AG09319 (cell line): ENCODE data around the gene NACAD.

ENCODE experiments used
- DNase-seq: peaks from one replicate; pipeline ENCODE4 v3.0.0-alpha.2; 2010; ENCODE audit warnings: low read depth; ENCODE audit errors: extremely low read depth
- TF ChIP-seq, protein P1 (sequence below): IDR thresholded peaks from 2 replicates; pipeline ENCODE4 v1.5.1; 2011; ENCODE audit warnings: low read depth, mild to moderate bottlenecking, inconsistent platforms, low read length, moderate library complexity

The NACAD gene

DNA sequence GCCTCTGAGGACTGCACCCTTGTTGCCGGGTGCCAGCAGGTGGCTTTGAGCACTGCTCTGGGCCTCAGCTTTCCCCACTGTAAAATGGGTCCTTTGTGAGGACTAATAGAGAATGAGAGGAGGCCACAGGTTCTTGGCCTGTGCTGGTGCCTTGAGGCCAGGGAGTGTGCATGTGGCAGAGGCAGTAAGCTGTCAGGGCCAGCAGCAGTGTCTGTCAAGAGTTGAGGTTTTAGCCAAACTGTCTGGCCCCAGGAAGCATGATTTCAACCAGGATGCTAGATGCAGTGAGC is 13.5 kb downstream of the NACAD start:
- TF ChIP-seq, protein P1, sequence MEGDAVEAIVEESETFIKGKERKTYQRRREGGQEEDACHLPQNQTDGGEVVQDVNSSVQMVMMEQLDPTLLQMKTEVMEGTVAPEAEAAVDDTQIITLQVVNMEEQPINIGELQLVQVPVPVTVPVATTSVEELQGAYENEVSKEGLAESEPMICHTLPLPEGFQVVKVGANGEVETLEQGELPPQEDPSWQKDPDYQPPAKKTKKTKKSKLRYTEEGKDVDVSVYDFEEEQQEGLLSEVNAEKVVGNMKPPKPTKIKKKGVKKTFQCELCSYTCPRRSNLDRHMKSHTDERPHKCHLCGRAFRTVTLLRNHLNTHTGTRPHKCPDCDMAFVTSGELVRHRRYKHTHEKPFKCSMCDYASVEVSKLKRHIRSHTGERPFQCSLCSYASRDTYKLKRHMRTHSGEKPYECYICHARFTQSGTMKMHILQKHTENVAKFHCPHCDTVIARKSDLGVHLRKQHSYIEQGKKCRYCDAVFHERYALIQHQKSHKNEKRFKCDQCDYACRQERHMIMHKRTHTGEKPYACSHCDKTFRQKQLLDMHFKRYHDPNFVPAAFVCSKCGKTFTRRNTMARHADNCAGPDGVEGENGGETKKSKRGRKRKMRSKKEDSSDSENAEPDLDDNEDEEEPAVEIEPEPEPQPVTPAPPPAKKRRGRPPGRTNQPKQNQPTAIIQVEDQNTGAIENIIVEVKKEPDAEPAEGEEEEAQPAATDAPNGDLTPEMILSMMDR, result no peak
- DNase-seq, result no peak

DNA sequence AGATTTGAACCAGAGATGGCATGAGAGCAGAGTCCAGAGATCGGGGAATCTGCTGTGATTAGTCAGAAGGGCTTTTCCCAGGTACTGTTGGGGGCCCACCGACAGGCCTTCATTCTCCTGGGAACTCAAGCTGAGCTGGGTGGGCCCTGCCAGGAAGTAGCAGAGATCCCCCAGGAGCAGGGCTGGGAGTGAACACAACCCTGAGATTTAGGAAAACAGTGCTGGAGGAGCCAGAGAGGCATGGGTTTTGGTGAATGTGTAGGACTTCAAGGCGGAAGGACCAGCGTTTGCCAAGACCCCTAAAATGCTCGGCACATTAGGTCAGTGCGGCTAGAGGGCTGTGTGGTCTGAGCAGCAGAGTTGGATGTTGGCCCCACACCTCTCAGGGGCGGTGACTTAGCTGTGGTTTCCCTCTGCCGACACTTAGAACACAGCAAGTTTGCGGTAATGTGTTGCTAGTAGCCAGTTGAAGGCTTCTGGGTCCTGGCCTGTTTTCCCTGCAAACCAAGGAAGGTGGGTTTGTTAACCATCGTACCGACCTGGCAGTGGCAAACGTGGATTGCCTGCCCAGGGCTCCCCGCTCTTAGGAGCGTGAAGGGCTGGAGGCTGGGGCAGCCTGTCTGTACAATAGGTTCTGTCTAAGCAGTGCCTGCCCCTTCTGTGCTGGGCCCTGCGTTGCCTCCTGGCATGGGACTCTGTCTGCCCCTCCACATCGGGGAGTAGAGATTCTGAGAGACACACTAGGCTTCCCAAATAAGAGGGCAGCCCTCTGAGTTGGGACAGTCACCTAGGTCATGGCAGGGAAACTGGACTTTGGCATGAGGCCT is 14.0 kb downstream of the NACAD start:
- no peak for DNase-seq
- TF ChIP-seq, protein P1, result no peak

DNA sequence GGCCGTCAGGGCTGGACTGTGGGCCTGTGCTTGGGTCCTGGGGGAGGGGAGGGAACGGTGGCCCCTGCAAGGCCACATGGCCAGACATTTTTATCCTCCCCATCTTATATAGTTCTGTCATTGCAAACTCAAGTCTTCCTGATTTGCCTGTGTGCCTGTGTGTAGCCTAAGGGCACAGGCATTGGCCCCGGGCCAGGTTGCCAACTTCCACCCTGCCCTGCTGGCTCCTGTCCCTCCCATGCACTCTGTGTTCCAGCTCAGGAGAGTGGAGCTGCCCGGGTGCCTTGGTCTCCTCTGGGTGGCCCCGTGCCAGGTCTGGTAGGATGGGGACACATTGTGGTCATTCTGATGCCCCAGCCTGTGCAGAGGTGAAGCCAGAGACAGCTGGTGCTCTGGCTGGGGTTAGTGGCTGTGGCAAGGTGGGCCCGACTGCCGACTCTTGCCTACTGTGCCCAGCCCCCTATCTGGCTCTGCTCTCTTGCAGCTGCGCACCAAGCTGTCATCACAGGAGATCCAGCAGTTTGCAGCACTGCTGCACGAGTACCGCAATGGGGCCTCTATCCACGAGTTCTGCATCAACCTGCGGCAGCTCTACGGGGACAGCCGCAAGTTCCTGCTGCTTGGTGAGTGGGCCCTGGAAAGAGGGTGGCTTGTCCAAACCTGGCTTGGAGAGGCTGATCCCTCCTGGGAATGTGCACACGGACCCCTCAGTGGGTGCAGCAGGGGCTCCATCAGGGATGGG is 14.8 kb downstream of the NACAD start:
- DNase-seq, result no peak
- TF ChIP-seq, protein P1, result no peak

DNA sequence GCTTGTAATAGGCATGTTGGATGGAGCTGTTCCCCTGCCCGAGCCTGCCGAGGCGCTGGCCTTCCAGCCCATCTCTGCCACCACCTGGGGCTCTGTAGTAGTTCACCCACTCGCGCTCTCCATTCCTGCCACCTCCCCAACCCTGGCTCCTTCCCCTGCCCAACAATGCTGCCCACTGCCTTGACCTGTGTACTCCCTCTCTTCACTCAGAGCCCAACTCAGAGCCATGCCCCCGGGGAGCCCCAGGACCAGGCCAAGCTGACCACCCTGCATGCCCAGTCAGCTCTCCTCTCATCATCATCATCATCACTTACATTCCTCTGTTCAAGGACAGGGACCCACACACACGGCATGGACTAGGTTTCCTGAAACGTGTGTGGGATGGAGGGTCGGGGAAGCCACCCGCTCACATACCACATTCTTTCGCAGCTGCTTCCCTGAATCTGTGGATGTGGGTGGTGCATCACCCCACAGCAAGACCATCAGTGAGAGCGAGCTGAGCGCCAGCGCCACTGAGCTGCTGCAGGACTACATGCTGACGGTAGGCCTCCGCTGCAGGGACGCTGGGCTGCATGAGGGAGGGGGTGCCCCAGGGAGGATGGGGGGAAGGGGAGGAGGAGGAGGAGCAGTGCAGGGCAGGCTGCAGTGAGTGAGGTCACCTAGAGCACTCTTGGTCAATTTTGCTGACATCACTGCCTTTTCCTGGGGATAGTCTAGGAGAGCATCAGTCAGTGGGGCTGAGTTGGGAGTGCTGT is 15.6 kb downstream of the NACAD start:
- no peak for DNase-seq
- TF ChIP-seq, protein P1, result no peak

DNA sequence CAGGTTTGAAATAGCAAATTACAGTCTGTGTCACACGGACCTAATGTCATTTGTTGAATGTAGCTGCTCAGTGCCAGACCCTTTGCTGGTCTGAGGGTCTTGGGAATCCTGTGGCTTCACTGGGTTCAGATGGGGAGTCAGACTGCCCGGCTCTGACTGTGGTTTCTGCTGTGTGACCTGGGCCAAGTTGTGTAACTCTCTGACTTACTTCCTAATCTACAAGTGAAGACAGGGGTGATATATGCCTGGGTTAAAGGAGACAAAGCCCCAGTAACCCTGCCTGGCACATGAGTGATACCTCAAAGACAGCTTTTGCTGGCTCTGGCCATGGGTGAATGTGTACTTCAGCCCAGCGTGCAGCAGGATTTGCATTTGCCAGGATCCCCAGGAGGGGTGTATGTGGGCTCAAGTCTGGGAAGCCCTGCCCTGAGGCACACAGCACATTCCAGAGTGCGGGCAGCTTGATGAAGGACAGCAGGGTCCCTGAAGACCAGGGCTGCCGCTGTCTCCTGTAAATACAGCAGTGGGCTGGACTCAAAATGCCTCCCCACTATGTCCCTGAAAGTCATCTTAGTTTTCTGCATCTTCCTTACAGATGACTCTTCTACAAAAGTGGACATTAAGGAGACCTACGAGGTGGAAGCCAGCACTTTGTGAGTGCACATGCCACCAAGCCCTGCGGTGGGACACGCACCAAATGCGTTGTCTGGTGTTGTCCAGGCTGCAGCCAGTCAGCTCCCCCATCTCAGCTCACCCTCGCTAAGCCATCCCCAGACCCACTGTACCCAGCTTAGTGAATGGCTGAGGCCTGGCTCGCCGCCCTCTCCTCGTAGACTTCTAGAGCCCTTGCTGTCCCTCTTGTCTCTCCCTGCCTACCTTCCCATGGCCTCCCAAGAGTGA is 16.4 kb downstream of the NACAD start:
- DNase-seq, result no peak
- TF ChIP-seq, protein P1, result no peak

DNA sequence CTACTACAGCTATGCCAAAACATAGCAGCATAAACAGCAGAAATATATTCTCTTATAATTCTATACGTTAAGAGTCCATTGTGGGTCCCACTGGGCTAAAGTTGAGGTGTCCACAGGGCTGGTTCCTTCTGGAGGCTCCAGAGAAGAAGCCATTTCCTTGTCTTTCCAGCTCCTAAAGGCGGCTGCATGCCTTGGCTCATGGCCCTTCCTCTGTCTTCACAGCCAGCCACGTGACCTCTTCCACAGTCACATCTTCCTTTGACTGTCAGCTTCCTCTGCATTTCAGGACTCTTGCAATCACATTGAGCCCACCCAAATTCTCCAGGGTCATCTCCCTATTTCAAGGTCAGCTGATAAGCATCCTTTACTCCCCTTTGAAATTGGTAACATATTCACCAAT is 17.2 kb downstream of the NACAD start:
- no peak for DNase-seq
- TF ChIP-seq, protein P1, result no peak
